Activated CD8-positive, alpha-beta memory T cell treated with anti-CD3 and anti-CD28 coated beads for 36 hours (primary cell): ENCODE results near the gene PRKCZ. TPM values are rescaled to one million over a fixed set of nuclear protein-coding genes. Genes with fewer than 3 reads are reported as not detected.

Experiments
- CTCF ChIA-PET: fragments of 350-600 bp; sonication (Branson Sonifier 250); formaldehyde crosslinking; loops from one replicate; lab custom pipeline; 2021; ENCODE audit warnings: antibody characterized with exemption; lab: Charles Lee
- POLR2A ChIA-PET: fragments of 350-600 bp; sonication (Branson Sonifier 250); formaldehyde crosslinking; loops from one replicate; lab custom pipeline; 2021; ENCODE audit warnings: antibody characterized with exemption; lab: Charles Lee
- total RNA-seq, 2 experiments: library from RNA; stranded (reverse); gene quantifications; one replicate each; pipeline ENCODE4 v1.2.3, GENCODE V29; 2021

The PRKCZ gene
- total RNA-seq, 2 experiments from 2014 or later, result 12.6 to 13.2 TPM

- CTCF ChIA-PET, result no interaction called here
These were observed 24.2 kb downstream of the PRKCZ start for GRCh38 chr1:2074396-2074795.

GRCh38 chr1:2074944-2075740, 24.9 kb downstream of the PRKCZ start:
- ChIA-PET POLR2A (interaction anchor here (0.7 kb wide), 1 partner anchor 9 kb away, joined by 3 read pairs; no protein-coding TSS in a partner anchor), CTCF (interaction anchor here (0.8 kb wide), 1 partner anchor 20 kb away, joined by 3 read pairs; no protein-coding TSS in a partner anchor)

More at GRCh38 chr1:2074396-2074795, 24.2 kb downstream of the PRKCZ start:
- POLR2A ChIA-PET, result interaction anchor here (0.7 kb wide), 1 partner anchor 8 kb away, joined by 3 read pairs; no protein-coding TSS in a partner anchor

GRCh38 chr1:2076826-2077225, 26.6 kb downstream of the PRKCZ start:
- ChIA-PET POLR2A (no interaction called here), CTCF (no interaction called here)

GRCh38 chr1:2078170-2078569, 28.0 kb downstream of the PRKCZ start:
- ChIA-PET CTCF (interaction anchor here (1.7 kb wide), 1 partner anchor 33 kb away, joined by 3 read pairs; no protein-coding TSS in a partner anchor), POLR2A (interaction anchor here (0.7 kb wide), 1 partner anchor 126 kb away, joined by 3 read pairs; no protein-coding TSS in a partner anchor)

- POLR2A ChIA-PET, result no interaction called here
- CTCF ChIA-PET, result no interaction called here
These were observed 29.3 kb downstream of the PRKCZ start for GRCh38 chr1:2079396-2080085.

GRCh38 chr1:2080140-2080539, 29.9 kb downstream of the PRKCZ start:
- ChIA-PET POLR2A (no interaction called here), CTCF (no interaction called here)

- CTCF ChIA-PET, result no interaction called here
- POLR2A ChIA-PET, result no interaction called here
These were observed 30.7 kb downstream of the PRKCZ start for GRCh38 chr1:2080884-2081283.

- CTCF ChIA-PET, result no interaction called here
- POLR2A ChIA-PET, result no interaction called here
These were observed 31.2 kb downstream of the PRKCZ start for GRCh38 chr1:2081326-2081885.

GRCh38 chr1:2082064-2082463, 31.9 kb downstream of the PRKCZ start:
- ChIA-PET POLR2A (no interaction called here), CTCF (no interaction called here)

GRCh38 chr1:2083666-2084065, 33.5 kb downstream of the PRKCZ start:
- ChIA-PET CTCF (no interaction called here), POLR2A (no interaction called here)

GRCh38 chr1:2084306-2084705, 34.1 kb downstream of the PRKCZ start:
- ChIA-PET CTCF (no interaction called here), POLR2A (no interaction called here)

- CTCF ChIA-PET, result no interaction called here
- POLR2A ChIA-PET, result no interaction called here
These were observed 34.9 kb downstream of the PRKCZ start for GRCh38 chr1:2085080-2085479.

GRCh38 chr1:2086446-2087078, 36.4 kb downstream of the PRKCZ start:
- POLR2A ChIA-PET, result no interaction called here
- CTCF ChIA-PET, result interaction anchor here (0.7 kb wide), 1 partner anchor 111 kb away, joined by 3 read pairs; no protein-coding TSS in a partner anchor

- ChIA-PET POLR2A (no interaction called here), CTCF (no interaction called here)
These were observed 37.6 kb downstream of the PRKCZ start for GRCh38 chr1:2087766-2088165.

- POLR2A ChIA-PET, result no interaction called here
- CTCF ChIA-PET, result no interaction called here
These were observed 38.2 kb downstream of the PRKCZ start for GRCh38 chr1:2088458-2088857.

GRCh38 chr1:2089051-2089450, 38.8 kb downstream of the PRKCZ start:
- CTCF ChIA-PET, result no interaction called here
- POLR2A ChIA-PET, result no interaction called here

- CTCF ChIA-PET, result interaction anchor here (0.7 to 1.8 kb wide), 4 partner anchors 19 to 84 kb away, joined by 3 to 5 read pairs (median 3); no protein-coding TSS in a partner anchor
- POLR2A ChIA-PET, result no interaction called here
These were observed 40.1 kb downstream of the PRKCZ start for GRCh38 chr1:2090216-2090890.

- CTCF ChIA-PET, result interaction anchor here (1.0 to 1.5 kb wide), 4 partner anchors 48 to 84 kb away, joined by 3 read pairs; no protein-coding TSS in a partner anchor
- POLR2A ChIA-PET, result no interaction called here
These were observed 41.7 kb downstream of the PRKCZ start for GRCh38 chr1:2091611-2092604.
